GM13976 (cell line): Measurements from ENCODE around the gene DAB2.

Source experiments
- DNase-seq: peaks from one replicate; pipeline ENCODE4 v3.0.0; 2012; ENCODE audit warnings: low spot score
- CTCF ChIP-seq: IDR thresholded peaks from 2 replicates; pipeline ENCODE4 v1.5.1; 2012; ENCODE audit warnings: borderline replicate concordance, mild to moderate bottlenecking; ENCODE audit not compliant: insufficient read depth; ENCODE audit errors: extremely low read depth, missing control alignments, control extremely low read depth
- in situ Hi-C: fragments of 300-500 bp; cut with MboI; formaldehyde crosslinking; loops from one replicate; pipeline ENCODE4 v1.12.0; 2022; ENCODE audit warnings: low sequenced_read_pairs, mixed read lengths, inconsistent platforms; ENCODE audit not compliant: unreplicated experiment

The DAB2 gene

GRCh38 chr5:39459907-39460306 is 35.1 kb upstream of the DAB2 start:
- no peak for TF ChIP-seq CTCF
- DNase-seq: no peak
- in situ Hi-C loops: no loop called here

- DNase-seq: no peak
- no peak for TF ChIP-seq CTCF
- in situ Hi-C loops: no loop called here
Measured at GRCh38 chr5:39459071-39459470, 34.3 kb upstream of the DAB2 start.

DNA sequence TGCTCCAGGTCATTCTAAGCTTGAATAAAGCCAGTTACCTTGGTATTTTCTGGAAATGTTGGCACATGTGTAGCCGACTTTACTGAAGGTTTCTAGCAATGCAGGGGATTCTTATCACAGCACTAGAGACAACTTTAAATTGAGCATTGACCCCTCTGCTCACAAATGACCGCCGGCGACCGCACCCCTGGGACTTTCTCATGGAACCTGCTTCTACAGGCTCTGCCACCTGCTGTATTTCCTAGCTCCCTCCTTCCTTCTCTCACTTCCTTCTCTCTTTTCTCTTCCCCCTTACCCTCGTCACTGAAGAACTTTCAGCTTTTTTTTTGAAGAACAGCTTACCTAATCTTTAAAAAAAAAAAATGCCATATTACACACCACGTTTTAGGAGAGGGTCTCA is 30.9 kb upstream of the DAB2 start:
- TF ChIP-seq CTCF: no peak
- in situ Hi-C loops: no loop called here
- DNase-seq: no peak

DNA sequence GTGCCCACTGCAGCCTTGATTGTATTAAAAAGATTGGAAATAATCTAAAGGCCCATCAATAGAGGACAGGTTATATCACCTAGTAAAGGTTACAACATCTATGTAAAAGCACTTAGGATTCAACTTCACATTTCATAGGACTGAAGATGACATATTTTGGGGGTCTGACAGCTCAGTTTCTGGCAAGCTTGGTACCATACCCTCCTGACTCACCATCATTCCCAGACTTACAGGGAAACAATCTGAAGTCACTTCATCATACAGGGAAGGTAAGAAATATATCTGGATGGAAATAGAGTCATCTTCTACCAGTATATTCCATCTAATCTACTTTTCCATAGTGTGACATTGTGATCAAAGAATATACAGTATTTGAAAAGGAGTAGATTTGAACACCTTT is 28.8 kb upstream of the DAB2 start:
- DNase-seq: no peak
- TF ChIP-seq CTCF: no peak
- in situ Hi-C loops: no loop called here

- no peak for DNase-seq
- no peak for TF ChIP-seq CTCF
- in situ Hi-C loops: no loop called here
Measured at GRCh38 chr5:39452846-39453245, 28.1 kb upstream of the DAB2 start.

- DNase-seq: no peak
- no peak for TF ChIP-seq CTCF
- in situ Hi-C loops: no loop called here
Measured at GRCh38 chr5:39451276-39451941, 26.6 kb upstream of the DAB2 start.
